GM21515 (cell line): ENCODE data around the gene TFAP2C.

Source experiments
- ATAC-seq: cut with Tn5 transposase; IDR thresholded peaks from one replicate; pipeline ENCODE4 v1.9.1; 2021; ENCODE audit not compliant: unreplicated experiment

The TFAP2C gene

GRCh38 chr20:56628873-56629463 lies at the start of gene TFAP2C:
TSS of gene TFAP2C (plus strand) at chr20:56629306. CDS start at chr20:56629545, 239 bp downstream.
- ATAC-seq, result no peak

GRCh38 chr20:56580226-56580625 lies 48.9 kb upstream of the TFAP2C start:
- no peak for ATAC-seq

- ATAC-seq, result no peak
These were observed 47.4 kb upstream of the TFAP2C start for GRCh38 chr20:56581701-56582100.

GRCh38 chr20:56582542-56582941 lies 46.6 kb upstream of the TFAP2C start:
- ATAC-seq, result no peak

GRCh38 chr20:56584916-56585315 lies 44.2 kb upstream of the TFAP2C start:
- no peak for ATAC-seq

- no peak for ATAC-seq
These were observed 41.6 kb upstream of the TFAP2C start for GRCh38 chr20:56587307-56588041.

GRCh38 chr20:56588996-56589395 lies 40.1 kb upstream of the TFAP2C start:
- ATAC-seq, result no peak

- no peak for ATAC-seq
These were observed 39.5 kb upstream of the TFAP2C start for GRCh38 chr20:56589633-56590032.

GRCh38 chr20:56590888-56591287 lies 38.2 kb upstream of the TFAP2C start:
- no peak for ATAC-seq

GRCh38 chr20:56592211-56592610 lies 36.9 kb upstream of the TFAP2C start:
- ATAC-seq, result no peak

GRCh38 chr20:56592817-56593216 lies 36.3 kb upstream of the TFAP2C start:
- ATAC-seq, result no peak

GRCh38 chr20:56595746-56596475 lies 33.2 kb upstream of the TFAP2C start:
- ATAC-seq, result no peak

- ATAC-seq, result no peak
These were observed 27.9 kb upstream of the TFAP2C start for GRCh38 chr20:56601166-56601565.

- no peak for ATAC-seq
These were observed 24.4 kb upstream of the TFAP2C start for GRCh38 chr20:56604673-56605072.

GRCh38 chr20:56605261-56605996 lies 23.7 kb upstream of the TFAP2C start:
- ATAC-seq, result no peak

GRCh38 chr20:56606174-56606945 lies 22.7 kb upstream of the TFAP2C start:
- ATAC-seq, result no peak

- no peak for ATAC-seq
These were observed 21.9 kb upstream of the TFAP2C start for GRCh38 chr20:56607061-56607704.

GRCh38 chr20:56608376-56608775 lies 20.7 kb upstream of the TFAP2C start:
- ATAC-seq, result no peak

GRCh38 chr20:56609321-56609720 lies 19.8 kb upstream of the TFAP2C start:
- no peak for ATAC-seq

GRCh38 chr20:56610098-56610497 lies 19.0 kb upstream of the TFAP2C start:
- ATAC-seq, result no peak
